Measurements from ENCODE around the gene PYDC2.
A peak's percentile ranks its signal among the peaks of the same experiment; 100 is the strongest.
"Not testable (repeated sequence)": the region's sequence is repeated elsewhere in the genome, so short reads cannot be mapped to it uniquely, and the experiment has no call there.

Gene PYDC2

DNA sequence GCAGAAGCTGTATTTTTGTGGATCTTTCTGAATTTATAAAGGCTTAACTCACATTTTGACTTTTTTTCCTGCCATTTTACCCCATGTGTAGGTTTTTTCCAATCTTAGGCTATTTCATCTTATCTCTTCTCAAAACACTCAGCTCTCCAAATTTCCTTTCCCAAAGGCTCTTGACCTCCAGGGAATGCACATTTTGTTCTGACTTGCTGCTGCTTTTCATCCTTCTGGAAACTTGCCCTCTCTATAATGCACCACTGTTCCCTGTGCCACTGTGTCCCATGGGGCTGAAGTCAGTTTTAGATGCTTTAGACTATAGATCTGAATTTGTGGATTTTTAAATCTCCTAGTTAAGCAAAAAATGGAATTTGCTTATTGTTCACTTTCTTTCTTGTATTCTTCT, 9.1 kb downstream of the PYDC2 start:
- no peak for DNase-seq

- DNase-seq: no peak
Observed at GRCh38 chr3:191470545-191470944, 9.6 kb downstream of the PYDC2 start.

GRCh38 chr3:191473661-191474198, 12.8 kb downstream of the PYDC2 start:
- no peak for DNase-seq

DNA sequence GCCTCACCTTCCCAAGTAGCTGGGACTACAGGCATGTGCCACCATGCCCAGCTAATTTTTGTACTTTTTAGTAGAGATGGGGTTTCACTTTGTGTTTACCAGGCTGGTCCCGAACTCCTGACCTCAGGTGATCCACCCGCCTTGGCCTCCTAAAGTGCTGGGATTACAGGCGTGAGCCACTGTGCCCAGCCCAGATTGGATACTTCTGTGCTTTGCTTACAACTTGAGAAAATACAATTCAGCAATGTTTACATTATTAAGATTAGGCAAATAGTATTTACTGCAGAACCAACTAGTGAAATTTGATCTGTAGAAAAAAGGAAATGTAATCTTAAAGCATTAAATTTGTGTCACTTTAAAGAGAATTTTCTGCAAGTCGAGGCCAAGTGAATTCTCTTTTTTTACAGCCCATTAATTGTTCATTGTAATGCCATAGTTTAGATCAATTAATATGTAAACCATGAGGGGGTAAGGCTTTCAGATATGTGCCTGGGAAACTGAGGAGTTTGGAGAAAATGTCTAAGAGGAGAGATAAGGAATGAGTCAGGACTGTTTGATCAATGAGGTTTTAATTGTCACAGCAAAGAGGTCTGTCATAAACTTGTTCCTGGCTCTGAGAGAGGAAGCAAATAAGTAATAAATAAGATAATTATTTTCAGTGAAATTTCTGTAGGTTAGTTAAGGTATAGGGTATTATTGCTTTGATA, 15.3 kb downstream of the PYDC2 start:
- no peak for DNase-seq

- DNase-seq: not testable (repeated sequence)
Observed at GRCh38 chr3:191483994-191484393, 23.0 kb downstream of the PYDC2 start.

DNA sequence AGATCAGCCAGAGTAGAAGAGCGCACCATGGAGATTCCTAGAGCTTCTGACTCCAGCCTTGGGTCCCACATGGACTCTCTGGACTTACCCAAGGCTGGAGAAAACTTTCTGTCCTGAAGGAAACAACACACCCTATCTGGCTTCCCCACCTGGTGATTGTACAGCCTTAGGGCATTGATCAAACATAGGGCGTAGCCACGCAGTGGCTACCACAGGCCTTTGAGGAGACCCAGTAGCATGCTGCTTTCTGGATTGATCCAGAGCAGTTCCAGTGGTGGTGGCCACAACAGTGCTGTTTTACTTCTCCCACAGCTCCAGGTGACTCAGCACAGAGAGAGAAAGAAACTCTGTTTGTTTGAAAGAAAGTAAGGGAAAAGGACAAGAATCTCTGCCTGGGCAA, 23.5 kb downstream of the PYDC2 start:
- no peak for DNase-seq

- DNase-seq: no peak
Observed at GRCh38 chr3:191492601-191493000, 31.6 kb downstream of the PYDC2 start.

DNA sequence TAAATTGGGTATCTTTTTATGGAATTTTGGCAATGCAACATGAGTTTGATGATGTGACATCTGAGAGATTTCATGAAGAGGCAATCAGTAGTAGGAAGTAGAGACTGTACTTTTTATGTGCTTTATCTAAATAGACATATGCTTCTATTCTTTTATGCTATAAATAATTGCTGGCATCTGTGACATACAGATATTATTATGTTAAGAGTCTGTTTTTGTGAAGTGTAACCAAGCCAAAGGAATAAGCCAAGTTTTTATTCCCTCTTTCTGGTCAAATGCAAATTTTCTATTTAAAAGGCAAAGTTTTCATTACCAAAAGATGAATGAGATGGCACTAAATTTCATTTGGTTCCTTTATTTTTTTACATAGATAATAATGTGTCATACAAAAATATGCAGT, 32.4 kb downstream of the PYDC2 start:
- DNase-seq: no peak

GRCh38 chr3:191499307-191500080, 38.5 kb downstream of the PYDC2 start:
- peak in 51 of 56 donors; percentile 3 to 82 (median 45) for DNase-seq

DNA sequence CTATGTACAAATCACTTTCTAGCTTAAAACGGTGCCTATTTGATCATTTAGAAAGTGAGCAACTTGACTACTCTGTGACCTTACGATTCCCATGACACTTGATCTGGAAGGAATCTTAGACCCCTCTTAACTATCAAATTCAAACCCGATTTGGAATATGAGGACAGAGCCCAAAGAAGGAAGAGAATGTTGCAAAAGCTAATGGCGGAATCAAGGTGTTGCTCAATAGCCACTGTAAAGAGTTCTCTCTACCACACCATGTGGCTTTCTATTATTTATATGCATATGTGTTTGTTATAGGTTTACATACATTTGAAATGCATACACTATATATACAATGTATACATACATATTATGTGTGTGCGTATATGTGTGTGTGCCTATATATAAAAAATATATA, 39.9 kb downstream of the PYDC2 start:
- DNase-seq: no peak

DNA sequence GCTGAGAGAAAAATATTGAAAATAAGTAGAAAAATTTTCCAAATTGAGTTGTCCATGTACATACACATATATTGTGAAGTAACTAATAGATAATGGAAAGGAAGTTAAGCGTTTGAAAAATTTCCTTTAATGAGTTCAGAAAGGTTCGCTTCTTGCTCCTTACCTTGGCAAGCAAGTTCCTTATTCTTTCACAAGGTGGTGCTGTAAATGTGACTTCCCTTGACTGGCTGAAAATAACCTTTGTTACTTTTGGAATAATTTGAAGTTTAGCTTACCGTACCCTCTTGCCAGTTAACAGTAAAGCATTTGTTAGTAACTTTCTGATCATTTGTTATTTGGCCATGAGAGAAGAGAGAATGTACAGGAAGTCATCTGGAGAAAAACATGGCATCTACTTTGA, 41.6 kb downstream of the PYDC2 start:
- DNase-seq: no peak

DNA sequence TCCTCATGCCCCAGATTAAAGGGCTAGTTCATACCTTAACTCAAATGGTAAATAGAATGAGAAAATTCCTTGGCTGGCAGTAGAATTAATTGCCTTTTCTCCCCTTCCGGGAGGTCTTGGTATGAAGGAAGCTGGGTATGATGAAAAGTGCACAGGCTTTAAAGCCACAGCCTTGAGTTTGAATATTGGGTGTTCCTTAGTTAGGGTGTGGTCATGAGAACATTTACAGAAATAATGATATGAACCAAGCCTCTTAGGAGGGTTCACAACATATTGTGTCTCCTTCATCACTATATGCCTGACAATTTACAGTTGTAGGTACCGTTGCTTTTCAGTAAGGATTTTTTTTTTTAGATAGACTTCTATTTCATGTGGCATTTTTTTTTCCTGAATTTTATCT, 48.1 kb downstream of the PYDC2 start:
- DNase-seq: no peak
